GM19467 (cell line): ENCODE results near the gene LRRC31.

ENCODE experiments used
- ATAC-seq: cut with Tn5 transposase; IDR thresholded peaks from one replicate; pipeline ENCODE4 v1.9.1; 2021; ENCODE audit warnings: mild to moderate bottlenecking, moderate library complexity; ENCODE audit not compliant: unreplicated experiment

Gene LRRC31

DNA sequence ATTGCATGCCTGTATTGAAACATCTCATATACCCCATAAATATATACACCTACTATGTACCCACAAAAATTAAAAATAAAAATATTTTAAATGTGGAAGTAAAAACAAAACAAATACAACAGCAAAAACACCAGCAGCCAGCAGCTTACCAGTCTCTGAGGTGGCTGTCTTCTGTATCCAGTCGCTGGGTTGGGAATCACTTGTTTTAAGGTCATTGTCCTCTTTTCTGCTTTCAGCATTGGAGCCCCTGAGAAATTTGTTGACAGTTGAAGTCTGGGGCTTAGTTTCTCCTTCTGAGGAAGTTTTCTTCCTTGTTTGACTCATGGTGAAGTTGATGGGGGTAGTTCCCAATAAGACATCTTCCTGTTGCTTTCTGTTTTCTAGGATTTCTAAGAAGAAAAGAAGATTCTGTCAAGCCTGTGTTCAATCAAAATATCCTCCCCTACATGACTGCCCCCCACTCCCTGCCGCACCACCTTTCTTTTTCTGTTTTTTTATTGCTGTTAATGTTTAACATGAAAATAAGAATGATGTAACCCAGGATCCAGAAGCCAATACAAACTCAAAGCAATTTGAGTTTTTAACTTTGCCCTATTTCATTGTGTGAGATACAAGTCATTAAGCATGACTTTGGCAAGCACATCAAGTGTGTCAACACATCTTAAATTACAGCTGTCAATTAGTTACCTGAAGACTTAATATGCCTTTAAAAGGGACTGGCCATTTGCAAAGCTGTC, at the start of gene LRRC31:
Gene LRRC31 (minus strand): TSS at position 452 of the 737 bp plus-strand sequence. CDS start 128 bp downstream, at position 324.
- no peak for ATAC-seq

DNA sequence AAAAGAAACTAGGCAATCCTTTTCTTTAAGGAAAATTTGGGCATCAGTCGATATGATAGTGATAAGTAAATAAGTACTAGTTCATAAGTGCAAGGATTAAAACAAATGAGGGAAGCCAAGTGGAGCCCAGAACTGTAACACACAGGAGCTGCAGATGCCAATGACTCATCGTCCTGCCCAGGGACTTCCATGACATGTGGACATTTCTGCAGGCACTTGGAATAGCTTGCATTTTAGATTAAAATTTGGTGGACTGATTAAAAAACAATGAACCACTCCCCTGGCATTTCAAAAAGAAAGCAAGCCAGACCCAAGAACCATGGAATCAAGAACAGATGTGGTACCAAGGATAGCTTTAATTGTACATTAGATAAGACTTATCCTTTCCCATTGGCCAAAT, 44.6 kb upstream of the LRRC31 start:
- no peak for ATAC-seq

DNA sequence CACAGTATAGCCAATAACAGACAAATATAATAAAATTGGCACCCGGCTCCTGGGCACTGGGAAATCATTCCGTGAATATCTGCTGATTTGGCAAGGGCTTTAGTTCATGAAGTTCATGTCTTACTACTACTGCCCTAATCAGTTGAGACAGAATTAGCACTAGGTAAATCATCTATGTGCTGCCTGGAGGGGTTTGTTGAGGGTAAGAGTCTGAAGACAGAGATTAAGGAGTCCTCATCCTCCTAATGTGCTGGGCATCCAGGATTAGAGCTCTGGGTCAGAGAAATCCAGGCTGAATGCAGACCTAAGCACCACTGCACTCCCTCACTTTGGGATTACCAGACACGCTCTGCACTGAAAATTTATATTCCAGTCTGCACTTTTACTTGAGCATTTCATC, 43.6 kb upstream of the LRRC31 start:
- no peak for ATAC-seq

DNA sequence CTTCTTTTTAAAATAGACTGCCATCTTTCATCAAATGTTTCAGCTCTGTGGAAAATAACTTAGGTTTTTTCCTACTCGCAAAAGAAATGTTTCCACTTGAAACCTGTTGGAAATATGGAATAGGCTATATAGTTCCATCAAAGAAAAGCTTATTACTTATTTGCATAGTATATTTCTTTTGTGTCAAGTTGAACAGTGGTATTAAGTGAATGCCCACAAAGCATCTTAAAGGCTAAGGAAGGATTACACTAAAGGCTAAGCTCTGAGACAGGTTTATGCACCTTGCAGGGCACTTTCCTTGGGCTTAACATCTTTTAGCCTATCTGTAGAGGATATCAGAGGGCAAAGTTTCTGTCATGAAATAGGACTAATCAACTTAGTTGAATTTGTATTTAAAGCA, 41.5 kb upstream of the LRRC31 start, which contains the start of gene SAMD7:
Gene SAMD7 (plus strand): TSS at position 301 of the 400 bp plus-strand sequence. CDS start 7,927 bp downstream, outside the sequence.
- no peak for ATAC-seq

DNA sequence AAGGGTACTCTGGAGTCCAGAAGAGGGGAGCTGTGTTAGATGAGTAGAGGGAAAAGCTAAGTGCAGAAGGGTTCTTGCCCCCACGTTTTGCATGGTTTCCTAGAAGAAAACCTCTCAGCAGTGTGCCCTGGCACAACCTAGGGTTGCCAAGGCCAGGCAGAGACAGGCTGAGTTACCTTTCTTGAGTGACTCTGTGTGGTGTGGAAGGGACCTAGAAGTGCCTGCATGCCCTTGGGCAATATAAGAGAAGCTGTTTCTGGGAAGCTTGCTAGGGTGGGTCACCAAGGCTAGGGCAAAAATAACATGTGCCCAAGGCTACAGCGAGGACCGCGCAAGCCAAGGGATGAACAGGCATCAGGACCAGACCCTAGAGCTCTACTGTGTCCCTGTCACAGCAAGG, 38.2 kb upstream of the LRRC31 start:
- no peak for ATAC-seq

DNA sequence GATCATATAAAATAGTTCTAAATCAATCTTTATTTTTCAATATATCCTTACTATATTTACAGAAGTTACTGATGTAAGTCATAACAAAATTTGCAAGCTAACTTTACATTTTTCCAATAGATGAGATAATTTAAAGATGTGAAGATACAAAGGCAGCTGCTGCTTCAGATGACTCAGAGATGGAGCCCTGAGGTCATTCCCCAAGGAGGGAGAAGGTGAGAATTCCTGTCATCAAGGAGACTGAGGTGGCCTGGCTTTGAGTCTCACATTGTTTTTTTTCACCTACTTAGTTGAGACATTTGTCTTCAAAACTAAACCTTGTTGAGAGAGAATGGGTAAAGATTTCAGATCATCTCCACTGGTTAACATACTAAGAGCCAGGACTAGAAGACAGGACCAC, 37.7 kb upstream of the LRRC31 start:
- no peak for ATAC-seq

DNA sequence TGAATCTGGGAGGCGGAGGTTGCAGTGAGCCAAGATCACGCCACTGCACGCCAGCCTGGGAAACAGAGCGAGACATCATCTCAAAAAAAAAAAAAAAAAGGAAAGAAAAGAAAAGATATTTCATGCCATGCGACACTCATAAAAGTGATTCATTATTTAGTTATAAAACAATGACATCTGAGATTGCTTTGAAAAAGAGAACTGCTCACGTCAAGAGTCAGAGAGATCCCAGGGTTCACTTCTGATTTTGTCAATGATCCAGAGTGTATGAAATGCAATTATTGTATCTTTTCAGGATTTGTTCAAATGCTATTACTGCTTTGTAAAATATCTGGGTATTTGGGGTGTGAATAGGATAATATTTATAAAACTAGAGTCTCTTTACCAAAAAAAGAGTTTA, 35.7 kb upstream of the LRRC31 start:
- ATAC-seq: no peak

DNA sequence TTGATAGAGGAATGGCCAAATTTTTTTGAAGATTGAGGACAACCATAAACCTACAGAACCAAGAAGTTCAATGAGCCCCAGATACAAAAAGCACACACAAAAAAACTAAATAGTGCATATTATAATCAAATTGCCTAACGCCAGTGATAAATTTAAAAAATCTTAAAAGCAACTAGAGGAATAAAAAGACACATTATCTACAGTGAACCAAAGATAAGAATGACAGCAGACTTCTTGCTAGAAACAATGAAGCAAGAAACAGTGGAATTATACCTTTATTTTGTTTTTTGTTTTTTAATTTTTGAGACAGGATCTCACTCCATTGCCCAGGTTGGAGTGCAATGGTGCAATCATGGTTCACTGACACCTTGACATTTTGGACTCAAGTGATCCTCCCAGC, 31.7 kb upstream of the LRRC31 start:
- ATAC-seq: no peak

DNA sequence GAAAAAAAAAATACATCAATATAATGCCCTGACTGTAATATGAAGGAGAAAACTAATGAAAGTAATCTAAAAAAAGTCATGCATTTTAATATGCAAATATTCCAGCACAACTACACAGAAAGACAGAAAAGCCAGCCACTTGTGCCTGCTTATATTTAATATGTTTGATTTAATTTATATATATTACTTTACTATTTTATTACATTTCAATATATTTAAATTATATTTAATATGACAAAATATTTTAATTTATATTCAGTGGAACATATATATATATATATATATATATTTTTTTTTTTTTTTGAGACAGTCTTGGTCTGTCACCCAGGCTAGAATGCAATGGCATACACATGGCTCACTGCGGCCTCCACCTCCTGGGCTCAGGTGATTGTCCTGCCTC, 27.5 kb upstream of the LRRC31 start:
- ATAC-seq: no peak

DNA sequence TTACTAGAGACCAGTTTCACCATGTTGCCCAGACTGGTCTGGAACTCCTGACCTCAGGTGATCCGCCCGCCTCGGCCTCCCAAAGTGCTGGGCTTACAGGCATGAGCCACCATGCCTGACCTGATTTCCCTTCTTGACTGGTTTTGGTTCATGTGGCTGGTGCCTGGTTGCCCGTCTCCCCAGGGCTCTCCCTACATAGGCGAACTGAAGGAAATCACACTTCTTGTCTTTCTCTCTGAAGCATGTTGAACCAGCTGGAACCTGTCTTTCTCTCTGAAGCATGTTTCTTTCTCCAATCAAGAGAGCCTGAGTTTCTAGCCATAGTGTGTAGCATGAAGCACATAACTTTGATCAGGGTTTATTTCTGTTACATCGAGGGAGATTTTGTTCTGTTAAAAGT, 25.3 kb upstream of the LRRC31 start:
- ATAC-seq: no peak

DNA sequence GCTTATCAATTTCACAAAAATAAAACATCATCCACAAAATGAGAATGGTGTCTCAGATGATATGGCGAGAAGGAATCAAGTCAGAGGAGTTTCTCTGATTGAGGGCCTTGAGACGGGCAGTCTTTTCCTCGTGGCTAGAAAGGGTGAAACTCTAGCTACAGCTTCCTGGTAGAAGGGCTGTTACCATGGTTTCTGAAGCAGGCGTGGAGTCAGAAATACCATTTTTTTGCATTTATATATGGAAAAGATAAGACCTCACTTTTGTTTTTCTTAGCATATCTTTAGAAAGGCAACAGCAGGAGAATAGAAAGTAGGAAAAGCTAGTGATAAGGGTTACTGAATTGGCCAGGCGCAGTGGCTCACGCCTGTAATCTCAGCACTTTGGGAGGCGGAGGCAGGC, 24.4 kb upstream of the LRRC31 start:
- ATAC-seq: no peak

DNA sequence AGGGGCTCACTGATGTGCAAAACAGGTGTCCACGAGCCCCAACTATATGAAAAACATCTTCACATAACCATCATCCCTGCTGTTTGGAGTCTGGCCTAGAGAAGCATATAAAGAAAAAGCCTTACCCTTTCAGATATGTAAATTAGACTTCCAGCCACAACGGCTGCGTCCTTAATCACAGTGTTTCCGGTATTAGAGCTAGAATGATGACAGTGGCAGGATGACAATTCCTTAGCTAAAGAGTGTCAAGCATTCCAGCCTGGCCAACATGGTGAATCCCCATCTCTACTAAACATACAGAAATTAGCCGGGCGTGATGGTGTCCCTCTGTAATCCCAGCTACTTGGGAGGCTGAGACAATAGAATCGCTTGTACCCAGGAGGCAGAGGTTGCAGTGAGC, 22.2 kb upstream of the LRRC31 start:
- no peak for ATAC-seq

DNA sequence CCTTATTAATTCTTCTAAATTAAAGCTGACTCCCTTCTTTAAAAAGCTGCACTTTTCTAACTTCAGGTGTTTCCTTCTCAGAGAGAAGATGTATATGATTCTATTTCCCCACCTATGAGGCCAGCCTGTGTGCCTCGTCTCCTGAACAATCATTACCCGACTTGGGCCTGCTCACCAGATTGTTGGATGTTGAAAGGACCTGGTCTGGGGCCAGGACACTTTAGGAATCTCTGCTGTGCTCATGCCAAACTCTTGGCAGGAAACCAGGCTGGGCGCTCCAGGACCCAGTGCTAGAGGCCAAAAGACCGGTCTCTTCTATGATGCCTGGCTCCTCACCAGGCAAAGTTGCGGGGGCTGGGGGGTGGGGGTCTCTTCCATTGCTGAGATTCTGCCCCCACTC, 16.9 kb upstream of the LRRC31 start:
- ATAC-seq: no peak

DNA sequence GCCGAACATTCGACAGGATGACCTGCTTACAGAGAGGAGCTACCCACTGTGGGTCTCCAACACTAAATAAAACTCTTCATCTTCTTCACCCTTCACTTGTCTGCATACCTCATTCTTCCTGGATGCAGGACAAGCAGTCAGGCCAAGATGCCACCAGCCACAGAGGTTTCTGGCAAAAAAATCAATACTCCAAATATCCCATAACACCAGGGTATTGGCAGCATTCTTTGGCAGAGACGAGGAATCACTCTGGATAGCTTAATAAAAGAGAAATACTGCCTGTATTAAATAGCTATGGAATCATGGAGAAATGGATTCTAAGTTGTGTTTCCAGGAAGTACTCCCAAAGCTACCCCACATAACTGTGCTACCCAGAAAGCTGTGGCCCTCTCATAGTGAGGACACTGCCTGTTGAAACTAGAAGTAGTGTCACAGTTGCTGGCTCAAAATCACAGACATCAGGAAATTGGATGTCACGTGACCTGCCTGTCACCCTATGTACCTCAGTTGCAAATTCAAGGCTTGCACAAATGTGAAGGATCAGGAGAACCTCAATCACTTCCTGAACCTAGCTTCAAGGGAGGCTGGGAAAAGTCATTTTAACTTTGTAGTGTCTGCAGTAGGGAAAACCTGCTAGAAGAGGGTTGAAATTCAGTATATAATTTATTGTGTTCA, 11.0 kb upstream of the LRRC31 start:
- no peak for ATAC-seq

DNA sequence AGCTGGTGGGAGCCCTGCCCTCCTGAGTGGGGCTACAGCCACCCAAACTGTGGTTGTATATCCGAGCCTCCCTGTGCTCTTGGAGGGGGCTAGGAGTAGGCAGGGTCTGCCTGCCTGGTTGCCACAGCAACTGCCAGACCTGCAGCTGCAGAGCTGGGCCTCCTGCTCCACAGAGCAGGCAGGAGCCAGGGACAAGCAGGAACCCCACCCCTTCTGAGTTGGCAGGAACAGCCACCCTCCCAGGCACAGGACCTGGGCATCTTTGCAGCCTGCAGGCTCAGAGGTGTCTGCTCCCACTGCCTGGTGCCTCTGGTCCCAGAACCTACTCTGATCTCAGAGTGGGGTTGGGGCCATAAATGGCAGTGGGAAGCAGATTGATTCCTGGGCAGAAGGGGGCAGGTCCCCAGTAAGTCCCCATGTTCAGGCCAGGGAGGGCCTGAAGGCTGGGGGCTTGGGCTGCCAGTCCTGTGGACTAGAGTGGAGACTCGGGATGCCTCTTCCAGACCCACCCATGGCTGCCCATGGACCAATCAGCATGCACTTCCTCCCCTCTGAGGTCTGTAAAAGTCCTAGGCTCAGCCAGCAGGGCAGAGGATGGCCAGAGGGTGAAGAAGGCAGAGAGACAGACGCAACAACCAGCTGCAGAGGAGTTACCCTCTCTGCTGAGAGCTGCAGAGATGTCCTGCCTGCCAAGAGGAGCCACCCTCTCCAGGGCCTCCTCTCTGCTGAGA, 10.3 kb upstream of the LRRC31 start:
- no peak for ATAC-seq

DNA sequence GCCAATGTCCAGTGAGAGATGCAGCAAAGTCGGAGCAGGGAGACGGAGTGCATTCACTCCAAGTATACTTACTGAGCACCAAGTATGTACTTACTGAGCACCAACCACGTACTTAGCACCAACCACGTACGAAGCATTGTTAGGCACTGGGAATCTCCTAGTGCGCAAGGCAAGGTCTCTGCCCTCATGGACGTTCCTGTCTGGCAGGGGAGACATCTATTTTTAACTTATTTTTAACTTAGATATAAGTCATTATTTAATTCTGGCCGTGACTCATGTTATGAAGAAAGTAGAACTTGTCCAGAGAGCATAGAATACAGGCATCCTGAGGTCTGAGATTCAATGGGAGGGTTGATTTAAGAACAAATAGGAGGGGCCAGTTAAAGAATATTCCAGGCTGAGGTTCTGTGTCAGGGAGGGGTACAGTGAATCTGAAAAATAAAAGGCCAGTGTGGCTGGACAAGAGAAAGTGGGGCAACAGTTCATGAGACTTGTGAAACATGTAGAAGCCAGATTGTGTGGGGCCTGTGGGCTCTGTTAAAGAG, 9.3 kb upstream of the LRRC31 start:
- ATAC-seq: no peak

DNA sequence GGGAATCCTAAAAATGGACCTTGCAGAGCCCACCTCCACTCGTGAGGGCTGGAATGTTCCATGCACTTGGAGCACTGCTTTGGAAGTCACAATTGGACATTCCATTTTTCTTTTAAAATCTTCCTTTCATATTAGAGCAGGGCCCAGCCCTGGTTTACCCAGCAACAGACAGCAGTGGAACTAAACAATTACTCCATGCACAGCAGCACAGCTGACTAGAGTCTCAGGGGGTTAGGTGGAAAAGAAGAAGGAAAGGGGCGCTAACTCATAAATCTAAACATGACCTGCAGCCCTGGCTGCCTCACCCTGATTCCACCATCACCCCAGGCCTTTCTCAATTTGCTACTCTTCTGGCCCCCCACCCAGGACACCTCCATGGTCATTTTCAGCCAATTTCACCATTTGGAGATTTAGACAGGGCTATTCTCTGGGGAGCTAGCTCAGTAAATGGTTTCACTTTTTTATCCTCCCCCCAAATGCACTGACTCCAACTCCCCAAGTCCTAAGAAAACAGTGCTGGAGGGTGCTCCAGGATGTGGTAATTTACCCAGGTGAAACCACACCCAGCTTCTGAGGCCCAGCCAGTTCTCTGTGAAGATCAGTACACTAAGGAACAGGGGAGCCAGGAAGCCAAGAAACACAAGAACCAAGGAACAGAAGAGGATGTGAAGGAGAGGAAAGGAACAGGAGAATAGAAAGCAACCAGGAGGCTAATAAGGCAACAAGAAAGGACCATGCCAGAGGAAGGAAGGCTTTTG, 1.6 kb upstream of the LRRC31 start:
- no peak for ATAC-seq

DNA sequence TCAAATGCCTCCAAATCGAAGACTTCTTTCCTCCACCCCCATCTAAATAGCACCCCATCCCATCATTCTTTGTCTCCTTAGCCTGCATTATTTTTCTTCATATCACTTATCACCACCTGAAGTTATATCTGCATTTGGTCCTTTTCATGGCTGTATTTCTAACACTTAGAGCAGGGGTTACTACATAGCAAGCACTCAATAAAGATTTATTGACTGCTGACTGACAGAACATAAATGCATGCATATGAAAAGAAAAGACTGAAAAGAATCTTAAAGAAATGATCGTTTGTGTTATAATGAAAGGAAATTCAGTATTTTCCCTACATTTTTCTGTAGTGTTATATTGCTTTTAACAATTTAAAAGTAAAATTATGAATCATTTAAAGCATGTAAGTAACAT, 1.4 kb downstream of the LRRC31 start:
- ATAC-seq: no peak

DNA sequence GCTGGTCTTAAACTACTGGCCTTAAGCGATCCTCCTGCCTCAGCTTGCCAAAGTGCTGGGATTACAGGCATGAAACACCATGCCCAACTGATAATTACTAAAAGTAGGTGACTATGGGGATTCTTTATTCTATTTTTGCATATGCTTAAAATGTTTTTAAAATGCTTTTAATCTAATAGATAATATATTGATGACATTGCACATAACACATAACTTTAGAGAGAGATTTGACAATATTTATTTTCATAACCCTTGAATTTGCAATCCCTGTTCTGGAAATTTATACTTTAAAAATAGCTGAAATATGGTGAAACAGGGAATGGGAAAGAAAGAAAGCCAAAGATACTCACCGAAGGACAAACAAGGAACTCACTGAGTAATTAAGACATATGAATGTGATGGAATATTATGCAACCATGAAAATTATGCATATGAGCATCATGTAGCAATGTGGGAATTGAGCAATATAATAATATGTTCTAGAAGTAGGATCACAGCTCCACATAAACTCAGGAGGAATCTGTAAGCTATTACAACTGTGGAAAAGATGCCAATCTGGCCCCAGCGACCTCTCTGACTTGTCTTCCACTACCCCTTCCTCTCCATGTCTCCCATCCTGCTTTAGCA, 2.0 kb downstream of the LRRC31 start:
- ATAC-seq: no peak

DNA sequence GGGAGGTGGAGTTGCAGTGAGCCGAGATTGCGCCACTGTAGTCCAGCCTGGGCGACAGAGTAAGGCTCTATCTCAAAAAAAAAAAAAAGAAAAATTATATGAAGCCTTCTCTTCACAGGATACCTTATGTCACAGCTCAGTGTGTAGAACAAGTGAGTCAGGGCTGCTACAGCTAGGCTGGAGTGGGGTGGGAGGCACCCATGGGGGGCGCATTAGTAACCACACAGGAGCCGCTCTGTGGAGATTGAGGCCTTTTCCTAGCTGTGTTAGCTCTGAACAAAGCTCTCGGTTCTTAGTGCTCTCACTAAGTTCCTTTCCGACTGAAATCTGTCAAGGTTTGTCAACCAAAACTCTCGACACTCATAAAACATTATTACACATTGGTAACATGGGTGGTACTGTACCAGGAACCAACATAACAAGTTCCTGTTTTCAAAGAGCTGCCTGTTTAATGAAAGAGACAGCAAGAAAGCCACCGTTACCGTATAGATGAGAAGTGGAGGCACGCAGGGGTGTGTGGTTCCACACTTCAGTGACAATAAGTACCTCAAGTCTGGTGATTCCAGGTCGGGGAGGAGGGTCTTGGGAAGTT, 4.5 kb downstream of the LRRC31 start:
- ATAC-seq: no peak
